H1 (cell line): Measurements from ENCODE around the gene KCNJ12. TPM values are rescaled to one million over a fixed set of nuclear protein-coding genes. Genes with fewer than 3 reads are reported as not detected.

Source experiments
- CTCF ChIA-PET: fragments of 300-600 bp; sonication (Branson Sonifier 250); formaldehyde crosslinking; loops from one replicate; lab custom pipeline; 2021; ENCODE audit not compliant: partially characterized antibody; lab: Charles Lee
- POLR2A ChIA-PET: fragments of 300-600 bp; sonication (Branson Sonifier 250); formaldehyde crosslinking; loops from one replicate; lab custom pipeline; 2021; ENCODE audit warnings: inconsistent platforms; ENCODE audit not compliant: partially characterized antibody; lab: Charles Lee
- DNase-seq, 2 experiments: peaks; one replicate each; pipeline versions ENCODE4 v3.0.0 to v3.0.0-alpha.2; 2010 to 2022; ENCODE audit warnings: low spot score in 2 of 2, low read depth in 1 of 2, mixed read lengths in 1 of 2
- FAIRE-seq: peaks from 2 replicates; lab custom pipeline; 2011; peaks lifted over from hg19 to GRCh38; lab: Jason Lieb, UNC
- H2AFZ ChIP-seq: 2 replicates; pipeline ENCODE4 v1.8.1; 2012; ENCODE audit warnings: low read length, inconsistent platforms
- H2AK5ac ChIP-seq: 2 replicates; pipeline ENCODE4 v1.6.1; 2013; ENCODE audit warnings: low read depth, low read length
- H2BK120ac ChIP-seq: replicated peaks from 2 replicates; pipeline ENCODE3; 2013; ENCODE audit warnings: low read depth, low read length, inconsistent platforms
- H2BK12ac ChIP-seq: 2 replicates; pipeline ENCODE4 v1.6.1; 2013; ENCODE audit warnings: low read depth, low read length
- H2BK15ac ChIP-seq: 2 replicates; pipeline ENCODE4 v1.6.1; 2013; ENCODE audit warnings: low read length
- H2BK20ac ChIP-seq: 2 replicates; pipeline ENCODE4 v1.6.1; 2013; ENCODE audit warnings: low read length
- H2BK5ac ChIP-seq: 2 replicates; pipeline ENCODE4 v1.6.1; 2013; ENCODE audit warnings: low read depth, low read length
- H3K14ac ChIP-seq: 2 replicates; pipeline ENCODE4 v1.6.1; 2013; ENCODE audit warnings: inconsistent platforms; ENCODE audit not compliant: insufficient read length
- H3K18ac ChIP-seq: 2 replicates; pipeline ENCODE4 v1.6.1; 2013; ENCODE audit warnings: low read length; ENCODE audit errors: extremely low read depth
- H3K23ac ChIP-seq: 2 replicates; pipeline ENCODE4 v1.6.1; 2013; ENCODE audit warnings: inconsistent platforms; ENCODE audit not compliant: insufficient read length
- H3K23me2 ChIP-seq: 2 replicates; pipeline ENCODE4 v1.6.1; 2013; ENCODE audit warnings: low read depth, low read length
- H3K27ac ChIP-seq: 2 replicates; pipeline ENCODE4 v1.6.1; 2011; ENCODE audit warnings: low read depth, low read length, inconsistent platforms
- H3K27me3 ChIP-seq, 4 experiments: replicated peaks in 1 of 4; 1 replicate in 1 of 4; 2 replicates in 3 of 4; pipeline versions ENCODE4 v1.6.1 to v1.8.1; 2011 to 2013; ENCODE audit warnings: low read length in 3 of 4, mild to moderate bottlenecking in 3 of 4, inconsistent platforms in 2 of 4, mixed read lengths in 2 of 4, moderate library complexity in 1 of 4; ENCODE audit not compliant: control insufficient read depth in 3 of 4, insufficient read depth in 3 of 4; ENCODE audit errors: extremely low read depth in 1 of 4
- H3K36me3 ChIP-seq, 4 experiments: 2 replicates each; pipeline versions ENCODE4 v1.6.1 to v1.8.1; 2011 to 2013; ENCODE audit warnings: mild to moderate bottlenecking in 4 of 4, low read length in 3 of 4, moderate library complexity in 2 of 4, control low read depth in 1 of 4, inconsistent platforms in 1 of 4; ENCODE audit not compliant: insufficient read depth in 4 of 4, control insufficient read depth in 2 of 4
- H3K4ac ChIP-seq: replicated peaks from 2 replicates; pipeline ENCODE3; 2013; ENCODE audit warnings: low read length, low read depth, mixed read lengths, inconsistent platforms; ENCODE audit not compliant: insufficient read length
- H3K4me1 ChIP-seq, 4 experiments: replicated peaks in 1 of 4; 1 replicate in 1 of 4; 2 replicates in 3 of 4; pipeline versions ENCODE4 v1.6.1 to v1.8.1; 2011 to 2013; ENCODE audit warnings: low read length in 3 of 4, inconsistent platforms in 2 of 4, mixed read lengths in 1 of 4; ENCODE audit not compliant: insufficient read depth in 4 of 4, control insufficient read depth in 3 of 4
- H3K4me2 ChIP-seq, 2 experiments: 2 replicates each; pipeline versions ENCODE4 v1.6.1 to v1.8.1; 2011 to 2013; ENCODE audit warnings: low read depth in 2 of 2, low read length in 2 of 2, control low read depth in 1 of 2, inconsistent platforms in 1 of 2, mild to moderate bottlenecking in 1 of 2; ENCODE audit not compliant: insufficient read depth in 1 of 2
- H3K4me3 ChIP-seq, 4 experiments: fragments of 200-600, 300-600 bp in 1 of 4; sonication (generic), shearing (Covaris generic), sonication (Bioruptor Twin) in 1 of 4; 2 replicates each; pipeline versions ENCODE4 v1.5.1 to v1.8.1; 2011 to 2016; ENCODE audit warnings: low read length in 4 of 4, low read depth in 3 of 4, control low read depth in 2 of 4, inconsistent platforms in 2 of 4, mild to moderate bottlenecking in 2 of 4, mixed read lengths in 1 of 4, moderate library complexity in 1 of 4; ENCODE audit not compliant: insufficient read depth in 2 of 4; ENCODE audit errors: extremely low read depth in 1 of 4
- H3K56ac ChIP-seq: replicated peaks from 2 replicates; pipeline ENCODE3; 2013; ENCODE audit warnings: low read depth, mild to moderate bottlenecking, mixed read lengths, low read length, inconsistent platforms; ENCODE audit not compliant: insufficient read length
- H3K79me1 ChIP-seq: 2 replicates; pipeline ENCODE4 v1.6.1; 2013; ENCODE audit warnings: low read depth, low read length, control low read depth
- H3K79me2 ChIP-seq, 2 experiments: 2 replicates each; pipeline versions ENCODE4 v1.6.1 to v1.8.1; 2012 to 2013; ENCODE audit warnings: low read length in 2 of 2, mild to moderate bottlenecking in 2 of 2, inconsistent platforms in 1 of 2; ENCODE audit not compliant: insufficient read depth in 2 of 2, control insufficient read depth in 1 of 2
- H3K9ac ChIP-seq, 4 experiments: replicated peaks in 1 of 4; 1 replicate in 1 of 4; 2 replicates in 3 of 4; pipeline versions ENCODE4 v1.6.1 to v1.8.1; 2011 to 2013; ENCODE audit warnings: low read depth in 3 of 4, low read length in 3 of 4, control low read depth in 2 of 4, mild to moderate bottlenecking in 2 of 4, moderate library complexity in 2 of 4, inconsistent platforms in 1 of 4; ENCODE audit errors: extremely low read depth in 1 of 4
- H3K9me3 ChIP-seq, 2 experiments: 2 replicates each; pipeline versions ENCODE4 v1.6.1 to v1.8.1; 2012 to 2013; ENCODE audit warnings: mild to moderate bottlenecking in 2 of 2, moderate library complexity in 2 of 2, control low read depth in 1 of 2, inconsistent platforms in 1 of 2, low read depth in 1 of 2, low read length in 1 of 2, mixed read lengths in 1 of 2; ENCODE audit not compliant: insufficient read depth in 2 of 2
- H4K20me1 ChIP-seq, 2 experiments: replicated peaks in 1 of 2; 2 replicates each; pipeline versions ENCODE3 to v1.8.1; 2011 to 2013; ENCODE audit warnings: inconsistent platforms in 2 of 2, low read length in 2 of 2, mild to moderate bottlenecking in 1 of 2; ENCODE audit not compliant: insufficient read depth in 2 of 2, control insufficient read depth in 1 of 2
- H4K5ac ChIP-seq: 2 replicates; pipeline ENCODE4 v1.6.1; 2013; ENCODE audit warnings: low read length, low read depth, mixed read lengths, inconsistent platforms; ENCODE audit not compliant: insufficient read length
- H4K8ac ChIP-seq: 2 replicates; pipeline ENCODE4 v1.8.0; 2013; ENCODE audit warnings: mild to moderate bottlenecking, moderate library complexity, low read length, inconsistent platforms; ENCODE audit not compliant: insufficient read depth; ENCODE audit errors: extremely low read depth
- H4K91ac ChIP-seq: replicated peaks from 2 replicates; pipeline ENCODE3; 2013; ENCODE audit warnings: low read length, mixed read lengths, inconsistent platforms; ENCODE audit not compliant: insufficient read length
- ASH2L ChIP-seq: fragments of 200-600, 300-600 bp; sonication (generic); IDR thresholded peaks from one replicate; pipeline ENCODE4 v1.7.1; 2017; ENCODE audit warnings: low read length
- BACH1 ChIP-seq: IDR thresholded peaks from 2 replicates; pipeline ENCODE4 v1.6.1; 2012; ENCODE audit warnings: low read length, improper control_type of control experiment
- CBX5 ChIP-seq: fragments of 300-800, 300-1000 bp; sonication (generic); IDR thresholded peaks from 2 replicates; pipeline ENCODE4 v1.7.1; 2016; ENCODE audit warnings: antibody characterized with exemption, low read length, low read depth
- CEBPB ChIP-seq: IDR thresholded peaks from 2 replicates; pipeline ENCODE4 v1.6.1; 2012; ENCODE audit warnings: low read depth, low read length
- CHD1 ChIP-seq: IDR thresholded peaks from 2 replicates; pipeline ENCODE4 v1.6.1; 2012; ENCODE audit warnings: low read depth, low read length, improper control_type of control experiment
- CREB1 ChIP-seq: IDR thresholded peaks from 2 replicates; pipeline ENCODE4 v1.6.1; 2012; ENCODE audit warnings: inconsistent platforms
- GABPA ChIP-seq: IDR thresholded peaks from 2 replicates; pipeline ENCODE4 v1.6.1; 2011; ENCODE audit warnings: mild to moderate bottlenecking, low read length, moderate library complexity, borderline replicate concordance; ENCODE audit not compliant: insufficient read depth
- GTF2F1 ChIP-seq: IDR thresholded peaks from 2 replicates; pipeline ENCODE4 v1.6.1; 2012; ENCODE audit warnings: low read depth, low read length, improper control_type of control experiment, borderline replicate concordance
- POU5F1 ChIP-seq: IDR thresholded peaks from 2 replicates; pipeline ENCODE4 v1.6.1; 2011; ENCODE audit warnings: low read depth, mild to moderate bottlenecking, low read length, moderate library complexity
- SIN3A ChIP-seq, 2 experiments: IDR thresholded peaks in 1 of 2; conservative IDR thresholded peaks in 1 of 2; 2 replicates each; pipeline ENCODE4 v1.6.1; 2011 to 2012; ENCODE audit warnings: low read length in 2 of 2, improper control_type of control experiment in 1 of 2, low read depth in 1 of 2, mild to moderate bottlenecking in 1 of 2
- TAF1 ChIP-seq: IDR thresholded peaks from 2 replicates; pipeline ENCODE4 v1.6.1; 2011; ENCODE audit warnings: mild to moderate bottlenecking, low read depth, low read length
- YY1 ChIP-seq: IDR thresholded peaks from 2 replicates; pipeline ENCODE4 v1.6.1; 2011; ENCODE audit warnings: low read depth, mild to moderate bottlenecking, low read length
- WGBS, 2 experiments: shearing (Covaris generic) in 1 of 2; methylation state at CpG; one replicate each; pipeline versions ENCODE4 v1.1.6 to v1.1.7; 2013 to 2015; ENCODE audit warnings: low lambda C conversion rate in 2 of 2, mixed read lengths in 2 of 2, inconsistent platforms in 1 of 2, low coverage in 1 of 2, missing lambda C conversion rate in 1 of 2; ENCODE audit not compliant: insufficient replicate concordance in 2 of 2, insufficient coverage in 1 of 2, insufficient read length in 1 of 2; ENCODE audit errors: extremely low coverage in 1 of 2, missing lambda C conversion rate in 1 of 2; 5-methylcytosine and 5-hydroxymethylcytosine counted together
- polyA plus RNA-seq, 7 experiments: library from polyadenylated mRNA; depleted of rRNA in 3 of 7; stranded (reverse) in 5 of 7; unstranded in 2 of 7; fragments of >200 nt in 5 of 7; fragments of 200-250 nt in 2 of 7; gene quantifications; 1 replicate in 5 of 7; 2 replicates in 1 of 7; 4 replicates in 1 of 7; pipeline versions ENCODE4 v1.2.1 to v1.2.3, GENCODE V29; 2011 to 2013; ENCODE audit warnings: missing spikeins in 2 of 7, mixed read lengths in 2 of 7
- total RNA-seq: library from RNA; stranded (reverse); fragmentation: NEBNext Ultra II Directional; extraction: Animal tissue kit (Norgen Biotek cat#: 25700); gene quantifications from 2 replicates; pipeline ENCODE4 v1.2.1, GENCODE V29; 2021
- TF ChIP-seq, protein P1 (sequence below): IDR thresholded peaks from 2 replicates; pipeline ENCODE4 v1.6.1; 2012; ENCODE audit warnings: inconsistent platforms

The KCNJ12 gene
- total and polyA plus RNA-seq, 2 of the 8 experiments (the other 6 are each of a cell fraction or from before 2014, with no cell fraction given), result 1.2 to 1.5 TPM

DNA sequence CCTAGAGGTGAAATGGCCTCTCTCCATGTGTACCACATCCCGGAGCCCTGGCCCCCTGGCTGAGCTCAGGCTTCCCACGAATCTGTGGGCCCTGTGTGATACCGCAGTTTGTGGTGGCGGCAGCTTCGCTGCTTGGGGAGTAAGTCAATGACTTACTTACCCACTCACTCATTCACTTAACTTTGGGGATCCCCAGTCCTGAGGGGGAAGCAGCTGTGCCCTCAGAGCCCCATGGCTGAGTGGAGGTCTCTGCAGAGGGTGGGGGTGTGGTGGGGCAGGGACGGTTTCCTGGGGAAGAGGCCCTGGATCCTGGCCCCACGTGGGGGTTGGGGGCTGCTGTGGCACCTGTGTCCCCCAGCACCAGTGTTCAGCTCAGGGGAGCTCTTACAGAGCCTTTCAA lies 13.2 kb downstream of the KCNJ12 start:
- H3K79me2 ChIP-seq, result no peaks in the 10 kb centered on the region
- H2BK120ac ChIP-seq, result no peak overlapping the region
- H3K23ac ChIP-seq, result no peak overlapping the region
- H4K20me1 ChIP-seq, result no peaks in the 10 kb centered on the region
- CTCF ChIA-PET, result interaction anchor here (1.3 to 1.8 kb wide), 2 partner anchors 46 to 260 kb away, joined by 3 to 4 read pairs; no protein-coding TSS in a partner anchor
- no peak overlapping the region for H4K91ac ChIP-seq
- H3K4me3 ChIP-seq, result no peak overlapping the region
- H3K36me3 ChIP-seq, result no peaks in the 10 kb centered on the region
- no peak overlapping the region for H2AFZ ChIP-seq
- no peak overlapping the region for H4K8ac ChIP-seq
- no peak overlapping the region for H3K14ac ChIP-seq
- H3K56ac ChIP-seq, result no peak overlapping the region
- TF ChIP-seq CHD1, result no peak
- TF ChIP-seq SIN3A (conservative IDR thresholded peaks at IDR 0.05 in 1 of 2, IDR thresholded peaks at IDR 0.05 in 1 of 2; ENCODE audit: low read depth in 1 of 2, low read length in 2 of 2), result no peak
- TF ChIP-seq CBX5, result no peak
- TF ChIP-seq GTF2F1, result no peak
- no peak for TF ChIP-seq POU5F1
- TF ChIP-seq, protein P1, sequence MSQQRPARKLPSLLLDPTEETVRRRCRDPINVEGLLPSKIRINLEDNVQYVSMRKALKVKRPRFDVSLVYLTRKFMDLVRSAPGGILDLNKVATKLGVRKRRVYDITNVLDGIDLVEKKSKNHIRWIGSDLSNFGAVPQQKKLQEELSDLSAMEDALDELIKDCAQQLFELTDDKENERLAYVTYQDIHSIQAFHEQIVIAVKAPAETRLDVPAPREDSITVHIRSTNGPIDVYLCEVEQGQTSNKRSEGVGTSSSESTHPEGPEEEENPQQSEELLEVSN, result no peak
- TF ChIP-seq YY1, result no peak
- TF ChIP-seq ASH2L, result no peak
- no peak for TF ChIP-seq BACH1
- no peak for TF ChIP-seq GABPA
- no peak for TF ChIP-seq CREB1
- no peak for TF ChIP-seq CEBPB
- no peak for TF ChIP-seq TAF1
- no peak overlapping the region for H2BK20ac ChIP-seq
- H3K27me3 ChIP-seq, result no peaks in the 10 kb centered on the region; a peak in 1 of 7 replicates
- H3K23me2 ChIP-seq, result no peaks in the 10 kb centered on the region
- H3K27ac ChIP-seq, result no peak overlapping the region
- no peak overlapping the region for H3K18ac ChIP-seq
- no peak overlapping the region for H2BK15ac ChIP-seq
- POLR2A ChIA-PET, result no interaction called here
- no peak overlapping the region for H2BK5ac ChIP-seq
- no peak overlapping the region for H3K9ac ChIP-seq
- no peak overlapping the region for H3K4ac ChIP-seq
- H3K4me1 ChIP-seq, result no peaks in the 10 kb centered on the region
- no peaks in the 10 kb centered on the region for H3K9me3 ChIP-seq
- H2AK5ac ChIP-seq, result no peak overlapping the region
- FAIRE-seq (no peak), DNase-seq (no peak)
- 0 out of 2 replicates have a peak overlapping the region, but pooled peaks have one; percentile 39 for H2BK12ac ChIP-seq
- H4K5ac ChIP-seq, result no peak overlapping the region
- 92% methylated on average over 6 of the region's 7 CpGs; no CpG with 5 or more reads in 1 of the 2 experiments for WGBS, 2 experiments
- H3K79me1 ChIP-seq, result no peaks in the 10 kb centered on the region
- no peak overlapping the region for H3K4me2 ChIP-seq
